GM19035 (cell line): ENCODE measurements around the gene MCM7.
A peak's percentile ranks its signal among the peaks of the same experiment; 100 is the strongest.
"Not testable (repeated sequence)": the region's sequence is repeated elsewhere in the genome, so short reads cannot be mapped to it uniquely, and the experiment has no call there.

Experiments used
- ATAC-seq: cut with Tn5 transposase; IDR thresholded peaks from one replicate; pipeline ENCODE4 v1.9.1; 2021; ENCODE audit not compliant: unreplicated experiment

Gene MCM7

DNA sequence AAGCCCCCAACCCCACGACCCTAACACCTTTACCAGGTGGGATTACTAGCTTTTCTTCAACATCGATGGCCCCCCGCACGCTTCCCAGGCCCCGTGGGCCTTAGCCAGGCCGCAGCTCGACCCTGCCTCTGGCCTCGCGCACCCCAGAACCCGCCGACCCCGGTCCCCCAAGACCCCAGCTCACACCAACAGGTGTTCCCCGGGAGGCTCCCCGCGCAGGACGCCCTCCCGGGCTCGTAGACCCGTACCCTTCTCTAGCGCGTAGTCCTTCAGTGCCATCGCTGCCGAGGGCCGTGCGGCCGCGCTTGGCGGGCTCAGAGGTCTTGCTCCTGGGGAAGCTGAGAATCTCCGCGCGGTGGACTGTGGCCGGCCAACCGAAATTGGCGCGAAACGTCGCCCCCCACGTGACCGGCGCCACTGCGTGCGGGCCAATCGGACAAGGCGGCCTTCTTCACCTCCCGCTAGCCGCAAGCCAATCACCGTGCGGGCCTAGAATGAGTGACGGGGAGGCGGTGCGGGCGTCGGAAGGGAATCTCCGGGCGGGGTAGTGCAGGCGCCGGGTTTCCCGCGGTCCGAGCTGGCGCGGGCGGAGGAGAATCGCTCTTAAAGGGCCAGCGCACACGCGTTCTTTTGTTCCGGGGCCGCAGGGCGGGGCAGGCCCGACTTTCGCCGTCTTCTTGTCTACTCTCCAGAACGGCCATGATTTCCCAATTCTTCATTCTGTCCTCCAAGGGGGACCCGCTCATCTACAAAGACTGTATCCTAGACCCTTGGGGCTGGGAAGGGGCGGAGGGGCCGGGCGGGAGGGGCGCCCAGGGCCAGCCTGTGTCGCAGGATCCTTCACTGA is at the start of gene MCM7, which contains the start of gene AP4M1:
TSS of gene MCM7 (minus strand) at position 382 of the 847 bp plus-strand sequence. CDS start at position 279, 103 bp downstream.
TSS of gene AP4M1 (plus strand) at position 628 of the 847 bp plus-strand sequence. CDS start at position 700, 72 bp downstream.
- ATAC-seq = peak; percentile 85

DNA sequence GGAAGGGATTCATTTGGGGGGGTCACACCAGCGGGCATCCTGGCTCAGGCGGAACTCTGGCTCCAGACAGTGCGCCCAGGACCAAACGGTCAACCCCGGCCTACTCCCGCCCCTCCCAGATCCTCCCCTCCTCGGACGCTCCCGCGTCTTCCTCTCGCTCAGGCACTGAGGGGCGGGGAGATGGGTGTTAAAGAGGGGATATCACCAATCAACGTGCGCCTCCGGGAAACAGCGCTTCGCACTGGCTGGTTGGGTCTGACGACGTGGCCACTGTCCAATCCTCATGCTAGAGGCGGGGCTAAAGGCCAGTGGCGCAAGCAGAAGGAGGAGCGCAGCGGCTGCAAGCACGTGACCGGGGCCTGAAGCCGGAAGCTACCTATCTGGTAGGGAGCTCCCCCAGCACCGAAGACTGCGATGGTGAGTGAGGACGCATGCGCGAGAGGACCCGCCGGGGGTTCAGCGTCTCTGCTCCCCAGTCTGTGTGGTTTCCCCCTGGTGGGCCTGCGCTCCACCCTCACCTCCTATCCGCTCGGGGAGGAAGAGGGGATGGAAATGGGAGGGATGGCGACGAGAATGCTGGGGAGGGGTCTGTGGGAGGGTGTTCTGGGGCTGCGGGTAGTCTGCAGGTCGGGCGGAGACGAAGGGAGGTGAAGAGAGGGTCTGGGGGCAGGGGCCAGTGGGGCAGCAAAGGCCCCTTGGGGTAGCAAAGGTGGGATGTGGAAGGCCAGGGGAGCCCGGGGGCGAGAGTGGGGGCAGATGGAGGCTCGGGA is 47.5 kb upstream of the MCM7 start, which contains the start of gene LAMTOR4:
TSS of gene LAMTOR4 (plus strand) at position 360 of the 770 bp plus-strand sequence. CDS start at position 415, 55 bp downstream.
- peak; percentile 99 for ATAC-seq

DNA sequence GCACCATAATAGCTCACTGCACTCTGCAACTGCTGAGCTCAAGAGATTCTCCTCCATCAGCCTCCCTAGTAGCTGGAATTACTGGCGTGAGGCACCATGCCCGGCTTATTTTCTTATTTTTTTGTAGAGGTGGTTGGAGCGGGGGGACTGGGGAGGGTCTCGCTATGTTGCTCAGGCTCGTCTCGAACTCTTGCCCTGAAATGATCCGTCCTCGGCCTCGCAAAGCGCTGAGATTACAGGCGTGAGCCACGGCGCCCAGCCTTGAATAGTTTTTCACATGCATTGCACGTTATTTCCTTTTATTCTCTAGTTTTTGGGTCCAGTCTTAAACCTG is 47.0 kb upstream of the MCM7 start:
- ATAC-seq = peak; percentile 3

- ATAC-seq = no peak
Measured at GRCh38 chr7:100147278-100147677, 46.1 kb upstream of the MCM7 start.

DNA sequence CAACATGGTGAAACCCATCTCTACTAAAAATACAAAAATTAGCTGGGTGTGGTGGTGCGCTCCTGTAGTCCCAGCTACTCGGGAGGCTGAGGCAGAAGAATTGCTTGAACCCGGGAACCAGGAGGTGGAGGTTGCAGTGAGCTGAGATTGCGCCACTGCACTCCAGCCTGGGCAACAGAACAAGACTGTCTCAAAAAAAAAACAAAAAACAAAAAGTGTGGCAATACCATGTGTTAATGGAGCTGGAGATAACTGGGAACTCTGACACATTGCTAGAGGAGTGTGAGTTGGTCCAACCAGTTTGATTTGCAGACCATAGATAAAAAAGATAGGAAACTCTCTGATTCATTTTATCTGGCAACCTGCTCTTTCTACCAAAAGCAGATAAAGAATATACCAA is 45.2 kb upstream of the MCM7 start:
- not testable (repeated sequence) for ATAC-seq

DNA sequence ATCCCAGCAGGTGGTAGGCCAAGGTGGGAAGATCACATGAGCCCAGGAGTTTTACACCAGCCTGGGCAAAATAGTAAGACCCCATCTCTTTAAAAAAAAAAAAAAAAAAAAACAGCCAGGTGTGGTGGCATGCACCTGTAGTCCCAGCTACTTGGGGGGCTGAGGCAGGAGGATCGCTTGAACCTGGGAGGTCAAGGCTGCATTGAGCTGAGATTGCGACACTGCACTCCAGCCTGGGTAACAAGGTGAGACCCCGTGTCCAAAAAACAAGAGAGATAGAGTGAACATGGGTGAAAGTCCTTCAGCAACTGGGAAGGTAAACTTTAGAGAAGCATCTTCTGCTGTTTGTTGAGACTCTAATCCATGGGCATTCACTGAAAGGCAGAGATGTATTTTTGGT is 41.3 kb upstream of the MCM7 start:
- ATAC-seq = no peak

GRCh38 chr7:100141555-100141949 is 40.4 kb upstream of the MCM7 start:
- no peak for ATAC-seq

- no peak for ATAC-seq
Measured at GRCh38 chr7:100137851-100138760, 36.9 kb upstream of the MCM7 start.

DNA sequence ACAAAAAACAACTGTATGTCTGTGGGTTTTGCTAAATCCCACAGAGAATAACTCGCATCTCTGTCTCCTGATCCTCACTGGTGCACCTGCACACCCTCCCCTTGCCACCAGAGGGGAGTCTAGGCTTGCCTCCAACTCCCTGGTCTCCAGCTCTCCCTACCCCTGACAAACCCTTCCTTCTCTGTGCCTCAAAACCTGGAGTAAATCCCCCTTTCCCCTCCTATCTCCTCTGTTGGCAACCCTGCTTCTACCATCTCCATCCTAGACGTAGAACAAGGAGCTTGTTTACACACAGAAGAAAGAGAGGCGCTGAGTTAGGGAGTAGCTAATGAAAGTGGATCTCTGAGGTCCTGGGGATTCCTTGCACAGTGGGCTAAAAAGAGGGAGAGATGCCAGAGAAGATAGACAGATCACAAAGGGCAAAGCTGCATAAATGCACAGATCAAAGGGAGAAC is 31.5 kb upstream of the MCM7 start:
- peak; percentile 72 for ATAC-seq

DNA sequence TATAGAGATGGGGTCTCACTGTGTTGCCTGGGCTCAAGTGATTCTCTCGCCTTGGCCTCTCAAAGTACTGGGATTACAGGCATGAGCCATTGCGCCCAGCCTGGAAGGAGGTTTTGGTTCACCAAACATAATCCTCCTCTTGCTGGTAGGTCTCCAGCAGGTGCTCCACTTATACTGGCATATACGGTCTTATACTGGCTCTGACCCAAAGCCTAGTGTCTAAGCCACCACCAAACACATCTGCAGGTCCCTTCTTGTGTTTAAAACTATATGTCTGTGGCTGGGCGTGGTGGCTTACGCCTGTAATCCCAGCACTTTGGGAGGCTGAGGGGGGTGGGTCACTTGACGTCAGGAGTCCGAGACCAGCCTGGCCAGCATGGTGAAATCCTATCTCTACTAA is 30.9 kb upstream of the MCM7 start:
- no peak for ATAC-seq

DNA sequence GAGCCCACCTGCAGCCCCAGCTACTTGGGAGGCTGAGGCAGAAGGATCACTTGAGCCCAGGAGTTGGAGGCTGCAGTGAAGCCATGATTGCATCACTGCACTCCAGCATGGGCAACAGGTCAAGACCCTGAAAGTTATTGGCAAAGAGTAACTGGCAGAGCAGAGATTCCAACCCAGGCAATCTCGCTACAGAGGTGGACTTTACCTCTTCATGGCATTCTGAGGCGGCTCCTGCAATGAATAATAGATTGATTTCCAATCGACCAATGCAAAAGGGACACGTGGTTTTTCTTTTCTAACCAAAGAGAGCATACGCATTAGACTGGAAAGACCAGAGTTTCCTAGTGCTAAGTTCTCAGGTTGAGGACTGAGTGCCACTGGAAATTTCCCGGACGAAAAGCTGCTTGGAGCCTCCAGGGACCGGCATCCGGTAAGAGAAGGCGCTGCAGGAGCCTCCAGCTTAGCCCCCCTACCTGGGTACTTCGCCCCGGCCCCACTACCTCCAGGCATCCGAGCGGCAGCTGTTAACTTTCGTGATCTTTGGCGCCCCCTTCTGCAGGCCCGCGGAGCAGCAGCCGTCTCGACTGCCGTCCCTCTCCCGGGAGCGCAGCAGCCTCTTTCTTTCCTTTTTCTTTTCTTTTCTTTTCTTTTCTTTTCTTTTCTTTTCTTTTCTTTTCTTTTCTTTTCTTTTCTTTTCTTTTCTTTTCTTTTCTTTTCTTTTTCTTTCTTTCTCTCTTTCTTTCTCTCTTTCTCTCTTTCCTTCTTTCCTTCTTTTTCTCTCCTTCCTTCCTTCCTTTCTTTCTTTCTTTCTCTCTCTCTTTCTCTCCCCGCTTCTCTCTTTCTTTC is 29.6 kb upstream of the MCM7 start:
- ATAC-seq = no peak

GRCh38 chr7:100130220-100130607 is 29.0 kb upstream of the MCM7 start:
- not testable (repeated sequence) for ATAC-seq

- no peak for ATAC-seq
Measured at GRCh38 chr7:100128637-100128963, 27.4 kb upstream of the MCM7 start.

DNA sequence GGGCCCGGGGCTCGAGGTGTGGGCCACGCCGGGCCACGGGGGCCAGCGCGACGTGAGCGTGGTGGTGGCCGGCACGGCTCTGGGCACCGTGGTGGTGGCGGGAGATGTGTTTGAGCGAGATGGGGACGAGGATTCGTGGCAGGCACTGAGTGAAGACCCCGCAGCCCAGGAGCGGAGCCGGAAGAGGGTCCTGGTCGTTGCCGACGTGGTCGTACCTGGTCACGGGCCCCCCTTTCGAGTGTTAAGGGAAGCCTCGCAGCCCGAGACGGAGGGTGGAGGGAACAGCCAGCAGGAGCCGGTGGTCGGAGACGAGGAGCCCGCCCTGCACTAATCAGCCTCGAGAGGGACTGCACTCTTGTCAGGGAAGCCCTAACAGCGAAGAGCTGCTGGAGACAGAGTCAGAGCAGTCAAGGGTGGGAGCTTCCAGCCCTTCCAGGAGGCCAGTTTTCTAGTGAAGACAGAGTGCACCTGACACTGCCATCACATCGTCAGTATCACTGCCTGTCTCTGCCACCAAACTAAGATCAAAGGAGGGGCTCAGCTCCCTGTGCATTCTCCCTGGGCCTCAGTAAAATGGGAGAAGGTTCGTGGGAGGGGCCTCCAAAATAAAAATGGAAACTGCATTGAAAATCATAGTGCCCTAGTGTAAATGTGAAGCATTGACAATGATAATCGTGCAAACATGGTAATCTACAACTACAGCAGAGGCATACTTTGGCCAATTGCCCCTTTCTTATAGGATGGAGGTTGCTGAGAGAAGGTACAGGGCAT is 26.9 kb upstream of the MCM7 start:
- no peak for ATAC-seq

DNA sequence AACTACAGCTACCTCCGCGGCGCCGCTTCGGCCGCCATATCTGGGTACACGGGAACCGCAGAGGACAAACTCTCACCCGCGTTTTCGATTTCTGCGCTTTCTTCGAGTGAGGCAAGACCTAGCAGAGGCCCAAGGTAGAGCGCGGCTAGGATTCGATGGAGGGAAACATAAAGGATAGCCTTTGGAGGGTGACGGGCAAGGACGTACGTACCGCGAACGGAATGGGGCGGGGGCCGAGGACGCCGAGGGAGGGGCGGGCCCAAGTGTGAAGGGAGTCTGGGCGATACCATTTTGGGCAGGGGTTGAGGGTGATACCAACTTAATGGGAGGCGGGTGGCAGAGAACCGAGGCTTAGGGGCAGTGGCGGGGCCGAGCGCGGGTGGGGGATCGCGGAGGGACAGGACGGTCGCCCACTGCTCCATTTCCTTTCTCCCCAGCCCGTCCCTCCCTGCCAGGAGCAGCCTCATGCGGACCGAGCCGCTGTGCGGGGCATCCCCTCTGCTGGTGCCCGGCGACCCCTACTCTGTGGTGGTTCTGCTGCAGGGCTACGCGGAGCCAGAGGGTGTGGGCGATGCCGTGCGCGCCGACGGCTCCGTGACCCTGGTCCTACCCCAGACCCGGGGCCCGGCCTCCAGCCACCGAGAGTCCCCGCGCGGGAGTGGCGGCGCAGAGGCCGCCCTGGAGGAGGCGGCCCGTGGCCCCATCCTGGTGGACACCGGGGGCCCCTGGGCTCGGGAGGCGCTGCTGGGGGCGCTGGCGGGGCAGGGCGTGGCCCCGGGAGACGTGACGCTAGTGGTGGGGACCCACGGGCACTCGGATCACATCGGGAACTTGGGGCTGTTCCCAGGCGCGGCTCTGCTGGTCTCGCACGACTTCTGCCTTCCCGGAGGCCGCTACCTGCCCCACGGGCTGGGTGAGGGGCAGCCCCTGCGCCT is 26.0 kb upstream of the MCM7 start, which contains the start of gene MBLAC1:
TSS of gene MBLAC1 (plus strand) at position 37 of the 935 bp plus-strand sequence. CDS start at position 466, 429 bp downstream.
- ATAC-seq = peak; percentile 66

DNA sequence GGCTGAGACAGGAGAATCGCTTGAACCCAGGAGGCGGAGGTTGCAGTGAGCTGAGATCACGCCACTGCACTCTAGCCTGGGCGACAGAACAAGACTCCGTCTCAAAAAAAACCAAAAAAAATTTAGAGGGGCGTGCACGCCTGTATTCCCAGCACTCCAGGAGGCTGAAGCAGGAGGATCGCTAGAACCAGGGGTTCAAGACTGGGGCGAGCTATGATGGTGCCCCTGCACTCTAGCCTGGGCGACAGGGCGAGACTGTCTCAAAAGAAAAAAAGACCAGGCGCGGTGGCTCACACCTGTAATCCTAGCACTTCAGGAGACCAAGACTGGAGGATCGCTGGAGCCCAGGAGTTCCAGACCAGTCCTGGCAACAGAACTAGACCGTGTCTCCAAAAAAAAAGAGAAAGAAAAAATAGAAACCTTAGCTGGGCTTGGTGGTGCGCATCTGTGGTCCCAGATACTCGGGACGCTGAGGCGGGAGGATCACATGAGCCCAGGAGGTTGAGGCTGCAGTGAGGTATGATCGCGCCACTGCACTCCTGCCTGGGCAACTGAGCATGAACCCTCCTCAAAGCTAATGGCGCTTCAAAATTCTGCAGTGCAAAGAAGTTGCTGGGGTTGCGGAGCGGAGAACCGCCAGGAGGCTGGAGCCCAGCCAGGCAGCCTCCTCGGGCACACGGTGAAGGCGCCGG is 25.2 kb upstream of the MCM7 start:
- peak; percentile 33 for ATAC-seq
